ENCODE results near the gene UBXN6. TPM values are rescaled to one million over a fixed set of nuclear protein-coding genes. Genes with fewer than 3 reads are reported as not detected.

UBXN6 gene
- total and polyA plus RNA-seq, 10 donors, result 72.3 to 146 (median 91.4) TPM

DNA sequence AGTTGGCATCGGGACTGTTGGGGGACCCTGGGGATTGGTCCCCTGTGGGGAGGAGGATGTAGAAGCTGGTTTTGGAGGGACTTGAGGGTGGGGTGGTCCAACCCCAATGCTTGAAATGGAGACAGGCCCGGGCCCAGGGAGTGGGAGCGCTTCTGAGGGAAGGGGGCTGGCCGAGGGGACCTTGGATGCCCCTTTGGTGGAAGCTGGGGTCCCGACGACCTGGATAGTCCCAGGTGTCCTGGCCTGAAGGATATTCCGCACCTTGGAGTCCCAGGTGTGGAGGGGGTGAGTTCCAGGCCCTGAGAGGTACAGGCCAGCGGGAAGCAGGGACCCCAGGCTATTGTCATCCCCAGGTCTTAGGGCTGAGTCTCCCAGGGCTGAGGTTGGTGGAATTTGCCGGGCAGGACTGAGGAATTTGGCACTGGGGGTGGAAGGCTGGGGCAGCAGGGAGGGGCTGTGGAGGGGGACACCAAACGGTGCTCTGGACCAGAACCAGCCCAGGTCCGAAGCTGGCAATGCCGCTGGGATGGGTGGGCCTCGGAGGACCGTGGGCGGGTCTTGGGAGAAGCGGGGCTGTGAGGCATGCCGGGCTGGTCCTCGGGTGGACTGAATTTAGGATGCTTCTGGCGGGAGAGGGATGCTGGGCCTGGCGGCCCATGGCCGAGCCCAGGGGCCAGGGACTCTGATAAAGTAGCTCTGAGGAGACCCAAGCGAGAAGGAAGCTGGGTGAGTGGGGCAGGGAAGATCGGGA is 16.3 kb upstream of the UBXN6 start:
- intact Hi-C loops (cut with DNase I; ENCODE audit: low total_unique reads), result no loop called here

DNA sequence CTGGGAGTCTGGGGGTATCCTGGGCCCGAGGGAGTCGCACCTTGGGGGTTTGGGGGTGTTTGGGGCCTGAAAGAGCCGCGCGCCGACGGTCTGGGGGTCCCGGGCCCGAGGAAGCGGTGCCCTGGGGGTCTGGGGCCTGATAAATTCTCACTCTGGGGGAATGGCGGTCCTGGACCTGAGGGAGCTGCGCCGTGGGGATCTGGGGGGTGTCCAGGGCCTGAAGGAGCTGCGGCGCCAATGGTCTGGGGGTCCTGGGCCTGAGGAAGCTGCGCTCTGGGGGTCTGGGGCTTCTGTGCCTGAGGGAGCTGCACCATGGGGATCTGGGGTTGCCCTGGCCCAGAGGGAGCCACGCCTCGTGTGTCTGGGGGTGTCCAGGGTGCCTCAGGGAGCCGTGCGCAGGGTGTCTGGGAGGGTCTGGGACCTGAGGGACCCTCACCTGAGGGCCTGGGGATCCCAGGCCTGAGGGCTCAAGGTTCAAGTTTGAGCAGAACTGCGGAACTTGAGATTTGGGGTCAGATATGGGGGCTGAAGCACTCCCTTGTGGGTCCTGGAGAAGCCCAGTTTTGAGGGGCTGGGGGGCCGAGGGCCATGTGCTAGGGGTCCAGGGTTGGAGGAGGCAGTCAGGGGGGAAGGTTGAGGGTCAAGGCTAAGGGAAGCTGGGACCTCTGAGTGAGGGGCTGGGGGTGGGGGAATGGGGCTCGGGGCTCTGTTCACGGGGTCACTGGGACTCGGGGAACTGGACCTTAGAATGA is 15.6 kb upstream of the UBXN6 start:
- Histone ChIP-seq H3K4me1 (peaks cover 17 to 42% (median 33%) of the 10 kb centered on the region in 6 donors), H3K36me3 (peaks cover 0 to 33% (median 25%) of the 10 kb centered on the region in 6 donors), H3K27me3 (replicated peaks in 1 of 7) (no peaks in the 10 kb centered on the region), H3K27ac (peak overlapping the region in 3 of 8 donors; percentile 93 to 96 (median 94)), H3K4me3 (peak overlapping the region; percentile 87 to 99 (median 94)), H3K9me3 (no peaks in the 10 kb centered on the region)
- no peak for TF ChIP-seq POLR2A (IDR thresholded peaks at IDR 0.05)
- no peak for TF ChIP-seq POLR2AphosphoS5 (IDR thresholded peaks at IDR 0.05)
- TF ChIP-seq, protein P1, sequence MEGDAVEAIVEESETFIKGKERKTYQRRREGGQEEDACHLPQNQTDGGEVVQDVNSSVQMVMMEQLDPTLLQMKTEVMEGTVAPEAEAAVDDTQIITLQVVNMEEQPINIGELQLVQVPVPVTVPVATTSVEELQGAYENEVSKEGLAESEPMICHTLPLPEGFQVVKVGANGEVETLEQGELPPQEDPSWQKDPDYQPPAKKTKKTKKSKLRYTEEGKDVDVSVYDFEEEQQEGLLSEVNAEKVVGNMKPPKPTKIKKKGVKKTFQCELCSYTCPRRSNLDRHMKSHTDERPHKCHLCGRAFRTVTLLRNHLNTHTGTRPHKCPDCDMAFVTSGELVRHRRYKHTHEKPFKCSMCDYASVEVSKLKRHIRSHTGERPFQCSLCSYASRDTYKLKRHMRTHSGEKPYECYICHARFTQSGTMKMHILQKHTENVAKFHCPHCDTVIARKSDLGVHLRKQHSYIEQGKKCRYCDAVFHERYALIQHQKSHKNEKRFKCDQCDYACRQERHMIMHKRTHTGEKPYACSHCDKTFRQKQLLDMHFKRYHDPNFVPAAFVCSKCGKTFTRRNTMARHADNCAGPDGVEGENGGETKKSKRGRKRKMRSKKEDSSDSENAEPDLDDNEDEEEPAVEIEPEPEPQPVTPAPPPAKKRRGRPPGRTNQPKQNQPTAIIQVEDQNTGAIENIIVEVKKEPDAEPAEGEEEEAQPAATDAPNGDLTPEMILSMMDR (IDR thresholded peaks at IDR 0.05 in 8 of 11, conservative IDR thresholded peaks at IDR 0.05 in 3 of 11), result no peak
- WGBS, 5 donors, result 26 to 63% (median 33%) methylated on average over 6 to 25 of the region's 25 CpGs
- intact Hi-C loops (cut with DNase I; ENCODE audit: low total_unique reads), result no loop called here
- DNase-seq, result peak; percentile 81

More for the DNA sequence above, 16.3 kb upstream of the UBXN6 start:
- H3K27me3 ChIP-seq (replicated peaks in 1 of 7), result no peaks in the 10 kb centered on the region
- 30 to 38% (median 32%) methylated on average over 22 to 23 of the region's 23 CpGs for WGBS, 5 donors
- no peaks in the 10 kb centered on the region for H3K9me3 ChIP-seq
- no peak for TF ChIP-seq POLR2A (IDR thresholded peaks at IDR 0.05)
- H3K27ac ChIP-seq, result peak overlapping the region in 3 of 8 donors; percentile 3 to 93 (median 4)
- no peak for DNase-seq
- peak overlapping the region in 4 of 8 donors; percentile 0 to 99 (median 95) for H3K4me3 ChIP-seq
- H3K4me1 ChIP-seq, result peaks cover 17 to 42% (median 33%) of the 10 kb centered on the region in 6 donors
- H3K36me3 ChIP-seq, result peaks cover 0 to 41% (median 32%) of the 10 kb centered on the region in 6 donors

DNA sequence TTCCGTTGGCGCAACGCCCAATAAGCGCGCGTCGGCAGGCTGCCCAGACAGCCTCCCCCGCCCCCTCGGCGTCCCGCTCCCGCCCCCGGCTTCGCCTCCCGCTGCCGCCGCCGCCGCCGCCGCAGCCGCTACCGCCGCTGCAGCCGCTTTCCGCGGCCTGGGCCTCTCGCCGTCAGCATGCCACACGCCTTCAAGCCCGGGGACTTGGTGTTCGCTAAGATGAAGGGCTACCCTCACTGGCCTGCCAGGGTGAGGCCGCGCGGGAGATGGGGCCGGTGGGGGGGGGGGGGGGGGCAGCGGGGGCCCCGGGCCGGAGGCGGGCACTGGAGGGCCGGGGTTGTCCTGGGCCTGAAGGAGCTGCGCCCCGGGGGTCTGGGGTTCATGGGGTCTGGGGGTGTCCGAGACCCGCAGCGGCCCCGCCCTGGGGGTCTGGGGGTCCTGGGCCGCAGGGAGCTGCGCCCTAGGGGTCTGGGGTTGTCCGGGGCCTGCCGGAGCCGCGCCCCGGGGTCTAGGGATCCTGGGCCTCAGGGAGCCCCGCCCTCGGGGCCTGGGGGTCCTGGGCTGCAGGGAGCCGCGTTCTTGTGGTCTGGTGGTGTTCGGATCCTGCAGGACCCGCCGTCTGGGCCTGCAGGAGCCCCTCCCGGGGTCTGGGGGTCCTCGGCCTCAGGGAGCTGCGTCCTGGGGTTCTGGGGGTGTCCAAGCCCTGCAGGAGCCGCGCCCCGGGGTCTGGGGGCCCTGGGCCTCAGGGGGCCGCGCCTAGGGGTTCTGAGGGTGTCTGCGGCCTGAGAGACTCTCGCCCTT is 14.8 kb upstream of the UBXN6 start, which contains the start of gene HDGFL2:
Gene HDGFL2, plus strand, starts transcription at position 124 of the 801 bp plus-strand sequence. Its CDS starts 54 bp downstream, at position 178.
- Histone ChIP-seq H3K27ac (peak within 1 kb of the TSS; percentile 87 to 96 (median 94)), H3K4me1 (peaks cover 17 to 42% (median 33%) of the 10 kb centered on the region in 6 donors), H3K27me3 (replicated peaks in 1 of 7) (no peaks in the 10 kb centered on the region), H3K4me3 (peak within 1 kb of the TSS; percentile 87 to 99 (median 94)), H3K36me3 (peaks cover 0 to 25% (median 19%) of the 10 kb centered on the region in 6 donors), H3K9me3 (no peaks in the 10 kb centered on the region)
- 0 to 2% (median 1%) methylated on average over 15 to 69 of the region's 71 CpGs for WGBS, 5 donors
- peak; percentile 98 for DNase-seq
- intact Hi-C loops (cut with DNase I; ENCODE audit: low total_unique reads), result no loop called here
- TF ChIP-seq, protein P1 (IDR thresholded peaks at IDR 0.05 in 8 of 11, conservative IDR thresholded peaks at IDR 0.05 in 3 of 11), result no peak
- TF ChIP-seq POLR2AphosphoS5 (IDR thresholded peaks at IDR 0.05) (no peak), POLR2A (IDR thresholded peaks at IDR 0.05) (no peak)
